ENCODE data around the gene PPIL4. TPM values are rescaled to one million over a fixed set of nuclear protein-coding genes. Genes with fewer than 3 reads are reported as not detected.

Gene PPIL4
- total RNA-seq (38.5 and 38.7 TPM in 2 replicates), polyA plus RNA-seq (31.4 and 33.8 TPM in 2 replicates)

DNA sequence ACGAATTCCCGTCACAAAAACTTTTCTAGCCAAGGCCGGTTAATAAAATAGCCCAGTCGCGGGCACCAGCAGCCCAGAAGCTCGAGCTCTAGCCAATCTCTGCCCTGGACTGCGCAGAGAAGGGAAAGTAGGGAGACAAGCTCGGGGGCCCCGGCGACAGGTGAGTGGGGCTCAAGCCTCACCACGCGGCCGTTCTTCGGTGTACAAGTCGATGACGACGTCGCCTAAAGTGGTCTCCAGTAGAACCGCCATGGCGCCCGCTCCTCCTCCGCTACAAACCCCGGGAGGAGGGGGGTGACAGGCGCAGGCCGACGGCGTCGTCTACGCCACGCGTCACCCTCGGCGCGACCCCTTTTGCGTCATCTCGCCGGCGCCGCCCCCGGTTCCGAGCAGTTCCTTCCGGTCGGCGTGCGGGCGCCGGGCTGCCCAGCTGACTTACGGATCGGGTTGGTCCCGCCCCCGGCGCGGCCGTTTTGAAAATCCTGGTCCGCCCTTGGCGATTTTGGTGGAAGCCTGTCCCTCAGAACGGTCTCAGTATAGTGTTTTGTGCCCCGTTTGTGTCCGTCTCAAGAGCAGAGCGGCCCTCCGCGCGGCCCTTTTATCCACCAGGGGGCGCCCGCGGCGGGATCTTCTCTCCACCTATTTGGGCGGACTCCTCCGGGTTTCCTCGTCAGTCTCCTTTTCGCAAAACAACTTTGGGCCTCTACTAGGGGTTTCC is at the start of gene PPIL4:
Gene PPIL4 (minus strand): TSS at position 290 of the 718 bp plus-strand sequence. CDS start 38 bp downstream, at position 252.
- H3K4me3 ChIP-seq: peak within 1 kb of the TSS; percentile 83
- TF ChIP-seq EZH2phosphoT487 (IDR thresholded peaks at IDR 0.05; ENCODE audit: low read depth, severe bottlenecking, unreplicated experiment): no peak
- TF ChIP-seq, protein P1, sequence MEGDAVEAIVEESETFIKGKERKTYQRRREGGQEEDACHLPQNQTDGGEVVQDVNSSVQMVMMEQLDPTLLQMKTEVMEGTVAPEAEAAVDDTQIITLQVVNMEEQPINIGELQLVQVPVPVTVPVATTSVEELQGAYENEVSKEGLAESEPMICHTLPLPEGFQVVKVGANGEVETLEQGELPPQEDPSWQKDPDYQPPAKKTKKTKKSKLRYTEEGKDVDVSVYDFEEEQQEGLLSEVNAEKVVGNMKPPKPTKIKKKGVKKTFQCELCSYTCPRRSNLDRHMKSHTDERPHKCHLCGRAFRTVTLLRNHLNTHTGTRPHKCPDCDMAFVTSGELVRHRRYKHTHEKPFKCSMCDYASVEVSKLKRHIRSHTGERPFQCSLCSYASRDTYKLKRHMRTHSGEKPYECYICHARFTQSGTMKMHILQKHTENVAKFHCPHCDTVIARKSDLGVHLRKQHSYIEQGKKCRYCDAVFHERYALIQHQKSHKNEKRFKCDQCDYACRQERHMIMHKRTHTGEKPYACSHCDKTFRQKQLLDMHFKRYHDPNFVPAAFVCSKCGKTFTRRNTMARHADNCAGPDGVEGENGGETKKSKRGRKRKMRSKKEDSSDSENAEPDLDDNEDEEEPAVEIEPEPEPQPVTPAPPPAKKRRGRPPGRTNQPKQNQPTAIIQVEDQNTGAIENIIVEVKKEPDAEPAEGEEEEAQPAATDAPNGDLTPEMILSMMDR (IDR thresholded peaks at IDR 0.05; ENCODE audit: poor library complexity): peak; percentile 99
- no peak for TF ChIP-seq EZH2 (IDR thresholded peaks at IDR 0.05; ENCODE audit: borderline replicate concordance)
- peaks cover 7% of the 10 kb centered on the region for H3K27me3 ChIP-seq
- peaks cover 14% of the 10 kb centered on the region for H3K4me1 ChIP-seq (ENCODE audit: insufficient read depth)
- H2AFZ ChIP-seq: peak within 1 kb of the TSS; percentile 97
- H3K27ac ChIP-seq: peak within 1 kb of the TSS; percentile 99
- peak; percentile 98 for DNase-seq (ENCODE audit: low spot score)
- H3K9me2 ChIP-seq (replicated peaks; ENCODE audit: insufficient read depth): no peaks in the 10 kb centered on the region
- H3K4me2 ChIP-seq: peak within 1 kb of the TSS; percentile 88
- H3K79me2 ChIP-seq: peaks cover 49% of the 10 kb centered on the region
- no peaks in the 10 kb centered on the region for H3K36me3 ChIP-seq (replicated peaks; ENCODE audit: insufficient read depth, low read depth)
- under 1% methylated on average over 65 of the region's 71 CpGs for WGBS (ENCODE audit: low lambda C conversion rate, missing lambda C conversion rate)
- peaks cover 40% of the 10 kb centered on the region for H4K20me1 ChIP-seq (ENCODE audit: insufficient read depth, poor library complexity, severe bottlenecking)
- H3K9me3 ChIP-seq (ENCODE audit: low read depth): no peaks in the 10 kb centered on the region

- TF ChIP-seq EZH2 (IDR thresholded peaks at IDR 0.05; ENCODE audit: borderline replicate concordance): no peak
- TF ChIP-seq, protein P1 (IDR thresholded peaks at IDR 0.05; ENCODE audit: poor library complexity): no peak
- TF ChIP-seq EZH2phosphoT487 (IDR thresholded peaks at IDR 0.05; ENCODE audit: low read depth, severe bottlenecking, unreplicated experiment): no peak
- H3K27me3 ChIP-seq: no peaks in the 10 kb centered on the region
- no peak overlapping the region for H2AFZ ChIP-seq
- no peaks in the 10 kb centered on the region for H3K9me2 ChIP-seq (replicated peaks; ENCODE audit: insufficient read depth)
- no peaks in the 10 kb centered on the region for H3K79me2 ChIP-seq
- no peak for DNase-seq (ENCODE audit: low spot score)
- no peaks in the 10 kb centered on the region for H3K4me1 ChIP-seq (ENCODE audit: insufficient read depth)
- H3K4me2 ChIP-seq: no peak overlapping the region
- H4K20me1 ChIP-seq (ENCODE audit: insufficient read depth, poor library complexity, severe bottlenecking): no peaks in the 10 kb centered on the region
- H3K27ac ChIP-seq: no peak overlapping the region
- no peak overlapping the region for H3K4me3 ChIP-seq
- no peaks in the 10 kb centered on the region for H3K36me3 ChIP-seq (replicated peaks; ENCODE audit: insufficient read depth, low read depth)
- 97% methylated on average over 1 of the region's 1 CpG for WGBS (ENCODE audit: low lambda C conversion rate, missing lambda C conversion rate)
- no peaks in the 10 kb centered on the region for H3K9me3 ChIP-seq (ENCODE audit: low read depth)
Measured at GRCh38 chr6:149593408-149593807, 47.6 kb upstream of the PPIL4 start.

- WGBS (ENCODE audit: low lambda C conversion rate, missing lambda C conversion rate): 95% methylated on average over 2 of the region's 2 CpGs
- no peak overlapping the region for H2AFZ ChIP-seq
- no peaks in the 10 kb centered on the region for H3K79me2 ChIP-seq
- no peaks in the 10 kb centered on the region for H3K4me1 ChIP-seq (ENCODE audit: insufficient read depth)
- no peaks in the 10 kb centered on the region for H4K20me1 ChIP-seq (ENCODE audit: insufficient read depth, poor library complexity, severe bottlenecking)
- no peak overlapping the region for H3K27ac ChIP-seq
- H3K4me2 ChIP-seq: no peak overlapping the region
- H3K4me3 ChIP-seq: no peak overlapping the region
- no peaks in the 10 kb centered on the region for H3K9me2 ChIP-seq (replicated peaks; ENCODE audit: insufficient read depth)
- no peak for TF ChIP-seq EZH2phosphoT487 (IDR thresholded peaks at IDR 0.05; ENCODE audit: low read depth, severe bottlenecking, unreplicated experiment)
- no peak for TF ChIP-seq EZH2 (IDR thresholded peaks at IDR 0.05; ENCODE audit: borderline replicate concordance)
- TF ChIP-seq, protein P1 (IDR thresholded peaks at IDR 0.05; ENCODE audit: poor library complexity): no peak
- no peak for DNase-seq (ENCODE audit: low spot score)
- H3K9me3 ChIP-seq (ENCODE audit: low read depth): no peaks in the 10 kb centered on the region
- H3K36me3 ChIP-seq (replicated peaks; ENCODE audit: insufficient read depth, low read depth): no peaks in the 10 kb centered on the region
- H3K27me3 ChIP-seq: no peaks in the 10 kb centered on the region
Measured at GRCh38 chr6:149592983-149593382, 47.1 kb upstream of the PPIL4 start.

All from hepatocyte (in vitro differentiated cells).